ENCODE data around the gene MFF.
"Not testable (repeated sequence)": the region's sequence is repeated elsewhere in the genome, so short reads cannot be mapped to it uniquely, and the experiment has no call there.

MFF gene

DNA sequence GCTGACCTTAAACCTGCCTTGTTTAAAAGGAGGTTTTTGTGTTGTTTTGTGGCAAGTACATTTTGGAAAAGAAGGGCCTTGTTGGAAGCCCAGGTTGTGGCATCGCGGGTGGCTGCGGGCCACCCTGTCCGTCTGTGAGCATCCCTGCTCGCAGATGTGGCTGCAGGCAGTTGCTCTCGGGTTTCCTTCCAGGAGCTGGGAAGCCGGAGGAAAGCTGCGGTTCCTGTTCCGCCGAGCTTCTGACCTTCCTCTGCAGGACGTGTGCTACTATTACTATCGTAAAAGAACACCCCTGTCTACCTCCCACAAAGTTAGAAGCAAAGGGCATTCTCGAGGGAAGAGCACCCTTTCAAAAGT is 766 bp downstream of the MFF start:
- FAIRE-seq, result no peak
- DNase-seq (ENCODE audit: extremely low spot score, insufficient read length, low read depth), result no peak

DNA sequence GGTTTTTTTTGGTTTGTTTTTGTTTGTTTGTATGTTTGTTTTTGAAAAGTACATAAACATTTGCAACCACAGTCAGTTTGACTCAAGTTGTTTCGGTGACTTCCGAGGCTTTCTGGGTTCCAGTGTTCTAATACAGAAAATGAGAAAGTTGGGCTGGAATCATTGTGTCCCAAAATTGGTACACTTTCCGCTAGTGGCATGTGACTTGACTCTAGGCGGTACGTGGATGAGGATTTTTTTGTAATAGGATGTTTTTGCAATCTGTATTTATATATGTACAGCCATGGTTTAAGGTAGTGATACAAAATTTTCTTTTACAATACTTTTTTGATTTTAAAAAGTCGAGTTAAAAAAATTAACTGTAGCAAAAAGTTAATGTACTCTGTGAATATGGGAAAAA is 1.7 kb downstream of the MFF start:
- FAIRE-seq (no peak), DNase-seq (ENCODE audit: extremely low spot score, insufficient read length, low read depth) (no peak)

DNA sequence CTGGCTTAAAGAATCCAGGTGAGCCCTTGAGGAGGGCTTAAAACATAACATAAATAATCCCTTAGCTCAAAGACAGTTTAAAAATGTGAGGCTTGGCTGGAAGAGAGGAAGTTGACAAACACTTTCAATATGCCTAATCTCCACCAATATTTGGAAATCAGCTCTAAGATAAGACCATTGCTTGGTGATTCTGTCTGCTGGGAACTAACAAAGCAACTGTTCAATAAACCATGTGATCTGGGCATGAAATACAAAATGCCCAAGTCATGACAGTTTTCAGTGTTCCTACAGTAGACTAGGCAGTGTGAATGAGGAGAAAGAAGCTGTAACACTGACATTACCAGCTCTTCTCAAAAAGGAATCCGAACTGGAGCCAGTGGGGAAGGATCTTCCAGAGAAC is 10.7 kb downstream of the MFF start:
- FAIRE-seq, result no peak
- DNase-seq (ENCODE audit: extremely low spot score, insufficient read length, low read depth), result no peak

DNA sequence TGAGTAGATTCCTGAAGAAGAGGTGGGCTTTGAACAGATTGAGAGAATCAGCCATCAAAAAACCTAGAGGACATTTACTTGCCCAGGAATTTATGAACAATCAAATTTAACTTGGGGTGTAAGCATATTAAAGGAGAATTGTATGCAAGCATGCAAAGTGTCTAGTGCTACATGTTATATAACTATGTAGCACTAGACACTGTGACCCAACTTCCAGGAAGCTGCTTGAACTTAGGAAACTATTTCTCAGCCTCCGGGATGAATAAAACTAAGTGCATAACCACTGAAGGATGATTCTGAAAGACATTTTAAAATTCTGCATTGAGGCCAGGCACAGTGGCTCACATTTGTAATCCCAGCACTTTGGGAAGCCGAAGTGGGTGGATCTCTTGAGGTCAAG is 12.4 kb downstream of the MFF start:
- no peak for FAIRE-seq
- DNase-seq (ENCODE audit: extremely low spot score, insufficient read length, low read depth), result no peak

DNA sequence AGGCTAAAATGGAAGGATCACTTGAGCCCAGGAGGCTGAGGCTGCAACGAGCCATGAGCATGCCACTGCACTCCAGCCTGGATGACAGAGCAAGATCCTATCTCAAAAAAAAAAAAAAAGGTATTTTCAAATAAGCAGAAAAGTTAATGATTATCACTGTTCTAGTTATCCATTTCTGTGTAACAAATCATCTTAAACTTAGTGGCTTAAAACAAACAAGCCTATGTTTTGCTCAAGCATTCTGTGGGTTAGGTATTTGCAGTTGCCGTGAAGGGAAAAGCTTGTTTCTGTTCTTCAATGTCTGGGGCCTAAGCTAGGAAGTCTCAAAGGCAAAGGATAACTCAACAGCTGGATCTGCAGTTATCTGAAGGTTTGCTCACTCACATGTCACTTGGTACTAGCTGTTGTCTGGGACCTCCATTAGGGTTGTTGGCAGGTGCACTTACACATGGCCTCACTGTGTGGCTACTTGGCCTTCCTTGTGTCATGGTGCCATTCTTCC is 14.1 kb downstream of the MFF start:
- FAIRE-seq, result no peak

DNA sequence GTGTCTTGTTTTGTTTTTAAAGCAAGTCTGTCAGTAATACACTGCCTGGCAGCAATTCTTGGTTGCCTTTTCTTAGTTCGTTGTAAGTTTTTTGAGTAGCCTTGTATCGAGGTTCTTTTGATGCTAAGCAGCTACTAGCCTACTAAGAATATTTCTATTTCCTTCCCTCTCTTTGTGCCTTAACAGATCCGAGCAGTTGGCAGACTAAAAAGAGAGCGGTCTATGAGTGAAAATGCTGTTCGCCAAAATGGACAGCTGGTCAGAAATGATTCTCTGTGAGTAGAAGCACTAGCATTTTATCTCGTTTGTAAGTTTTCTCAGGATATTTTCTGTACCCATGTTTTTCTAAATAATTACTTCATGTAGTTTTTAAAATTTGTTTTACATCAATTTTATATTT is 15.1 kb downstream of the MFF start:
- DNase-seq (ENCODE audit: extremely low spot score, insufficient read length, low read depth), result no peak
- FAIRE-seq, result peak; percentile 35

More for the DNA sequence above, 14.1 kb downstream of the MFF start:
- DNase-seq (ENCODE audit: extremely low spot score, insufficient read length, low read depth), result no peak

DNA sequence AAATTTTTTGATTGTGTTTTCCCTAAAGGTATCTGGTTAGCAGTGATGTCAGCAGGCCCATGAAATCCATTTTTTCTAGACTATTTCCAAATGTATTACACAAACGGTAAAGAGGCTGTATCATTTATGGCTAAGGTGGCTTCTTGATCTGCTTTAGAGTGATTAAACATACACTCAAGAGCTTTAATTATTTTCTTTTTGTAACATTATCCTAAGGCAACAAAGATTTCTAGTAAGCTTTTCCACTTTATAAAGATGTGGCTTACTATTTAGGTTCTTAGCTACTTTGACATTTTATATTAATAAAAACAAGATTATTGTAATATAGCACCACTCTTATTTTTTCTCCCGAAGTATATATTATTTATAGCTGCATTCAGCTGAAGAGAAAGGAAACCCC is 16.5 kb downstream of the MFF start:
- FAIRE-seq (no peak), DNase-seq (ENCODE audit: extremely low spot score, insufficient read length, low read depth) (no peak)

DNA sequence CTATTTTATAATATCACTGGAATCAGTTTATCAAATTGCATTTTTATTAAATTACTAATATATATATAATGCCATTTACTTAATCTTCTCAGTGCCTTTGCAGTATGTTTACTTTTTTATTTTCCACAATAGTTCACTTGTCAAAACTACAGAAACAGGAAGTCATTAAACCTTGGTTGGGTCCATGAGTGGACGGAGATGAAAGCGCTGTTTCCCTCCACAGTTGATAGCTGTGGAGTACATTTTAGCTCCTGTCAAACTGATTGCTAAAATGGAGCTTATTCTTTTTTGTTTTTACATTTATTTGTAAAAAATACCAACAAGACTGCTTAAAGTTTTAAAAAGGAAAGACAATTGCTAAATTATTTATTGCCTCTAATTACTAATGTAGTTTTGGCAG is 19.2 kb downstream of the MFF start:
- DNase-seq (ENCODE audit: extremely low spot score, insufficient read length, low read depth) (no peak), FAIRE-seq (no peak)

DNA sequence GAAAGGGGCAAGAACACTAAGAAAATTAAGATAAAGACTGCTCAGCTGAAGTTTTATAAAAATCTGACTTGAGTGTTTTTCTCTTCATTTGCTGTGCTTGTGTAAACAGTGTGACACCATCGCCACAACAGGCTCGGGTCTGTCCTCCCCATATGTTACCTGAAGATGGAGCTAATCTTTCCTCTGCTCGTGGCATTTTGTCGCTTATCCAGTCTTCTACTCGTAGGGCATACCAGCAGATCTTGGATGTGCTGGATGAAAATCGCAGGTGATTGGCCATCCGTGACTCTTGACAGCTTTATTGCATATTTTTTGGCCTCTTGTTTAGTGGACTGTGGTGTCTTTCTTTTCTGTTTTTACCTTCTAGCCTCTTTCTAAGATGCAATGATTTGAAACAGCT is 22.1 kb downstream of the MFF start:
- no peak for FAIRE-seq

DNA sequence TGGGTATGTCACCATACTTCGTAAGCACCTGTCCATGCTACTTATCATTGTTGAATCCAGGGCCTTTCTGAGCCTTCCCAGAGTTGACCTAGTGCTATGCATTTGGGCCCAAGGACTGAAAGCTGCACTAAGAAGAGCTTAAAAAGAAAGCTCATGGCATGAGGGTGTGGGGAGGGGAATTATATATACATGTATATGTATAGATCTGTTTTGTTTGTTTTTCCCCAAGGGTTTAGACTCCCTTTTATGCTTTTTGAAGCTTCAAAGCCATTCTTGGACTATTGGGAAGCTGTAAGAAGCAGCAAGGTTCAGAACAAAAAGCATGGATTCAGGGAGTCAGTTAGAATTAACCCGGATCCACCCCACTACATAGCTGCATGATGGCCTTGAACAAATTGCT is 23.3 kb downstream of the MFF start:
- FAIRE-seq (no peak), DNase-seq (ENCODE audit: extremely low spot score, insufficient read length, low read depth) (no peak)

More for the DNA sequence above, 22.1 kb downstream of the MFF start:
- no peak for DNase-seq (ENCODE audit: extremely low spot score, insufficient read length, low read depth)

DNA sequence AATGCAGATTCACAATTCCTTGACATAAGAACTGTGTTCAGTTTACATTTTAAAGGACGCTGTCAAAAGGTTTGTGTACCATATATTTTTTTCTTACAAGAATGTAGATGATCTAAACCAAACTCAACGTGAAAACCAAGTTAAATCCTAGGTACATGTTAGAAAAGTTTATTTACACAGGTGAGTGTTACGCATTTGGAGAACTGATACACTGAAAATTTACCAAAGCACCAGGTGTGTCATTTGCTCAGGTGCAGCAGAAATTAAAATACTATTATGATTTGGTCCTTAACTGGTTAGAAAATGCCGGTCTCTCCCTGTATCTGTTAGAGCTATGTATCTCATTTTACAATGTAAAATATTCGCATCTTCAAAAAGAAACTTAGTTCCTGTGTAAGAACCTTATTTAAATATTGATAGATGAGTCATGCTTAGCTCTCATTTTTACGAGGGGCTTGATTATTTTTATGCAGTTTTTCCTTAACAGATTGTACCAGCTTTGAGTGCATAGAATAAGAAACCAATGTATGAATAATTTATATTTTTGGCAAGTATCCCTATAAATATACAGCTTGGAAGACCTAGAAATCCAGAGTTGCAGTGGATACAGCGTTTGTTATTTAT is 25.1 kb downstream of the MFF start:
- FAIRE-seq (no peak), DNase-seq (ENCODE audit: extremely low spot score, insufficient read length, low read depth) (no peak)

DNA sequence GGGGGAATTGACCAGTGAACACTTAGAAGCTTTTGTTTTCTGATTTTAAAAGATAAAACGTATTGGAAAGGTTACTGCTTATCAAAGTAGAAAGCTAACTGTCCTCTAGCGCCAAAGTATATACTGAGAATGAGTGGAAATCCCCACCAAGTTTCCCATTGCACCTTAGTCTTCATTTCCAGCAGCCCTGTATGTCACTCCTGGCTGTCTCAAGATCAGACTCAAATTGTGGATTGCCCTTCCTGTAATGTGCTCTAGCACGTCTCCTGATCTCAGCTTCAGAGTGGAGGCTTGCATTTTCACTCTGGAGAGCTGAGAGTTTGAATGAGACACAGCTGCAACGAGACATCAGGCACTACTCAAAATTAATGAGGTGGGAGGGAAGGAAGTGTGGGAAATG is 26.6 kb downstream of the MFF start:
- FAIRE-seq (peak; percentile 63), DNase-seq (ENCODE audit: extremely low spot score, insufficient read length, low read depth) (no peak)

DNA sequence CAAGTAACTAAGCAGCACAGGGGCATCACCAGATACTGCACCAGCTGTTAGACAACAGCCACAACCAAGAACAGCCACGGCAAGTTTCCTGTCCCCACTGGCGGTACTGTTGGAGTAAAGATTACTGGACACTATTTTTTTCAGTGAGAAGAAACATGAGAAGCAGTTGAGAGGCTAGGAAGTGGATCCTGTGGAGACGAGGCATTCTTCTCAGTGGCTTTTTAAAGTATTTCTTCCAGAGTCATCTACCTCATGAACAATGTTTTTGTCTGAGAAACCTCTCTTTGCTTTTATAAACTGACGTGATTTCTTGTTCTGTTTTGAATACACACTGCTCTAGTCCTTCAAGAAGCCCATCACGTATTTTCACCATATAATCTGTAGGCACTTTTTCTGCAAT is 35.3 kb downstream of the MFF start:
- DNase-seq (ENCODE audit: extremely low spot score, insufficient read length, low read depth) (no peak), FAIRE-seq (no peak)

DNA sequence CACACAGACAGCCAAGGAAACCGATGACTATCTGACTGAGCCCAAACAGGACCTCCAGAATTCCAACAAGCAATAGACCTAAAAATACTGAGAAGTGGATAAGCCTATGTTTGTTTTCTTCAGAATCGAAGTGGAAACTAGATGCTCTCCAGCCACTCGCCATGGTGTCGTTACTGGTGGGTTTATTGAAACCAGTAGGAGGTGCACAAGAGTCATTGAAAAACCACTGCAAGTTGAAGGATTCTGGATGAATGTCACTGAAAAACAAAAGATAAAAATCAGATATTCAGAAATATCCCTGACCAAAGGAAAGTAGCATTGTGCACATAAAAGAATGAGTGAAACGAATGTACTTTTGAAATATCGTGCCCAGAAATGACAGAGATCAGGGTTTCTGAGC is 38.7 kb downstream of the MFF start:
- DNase-seq (ENCODE audit: extremely low spot score, insufficient read length, low read depth), result no peak
- no peak for FAIRE-seq

DNA sequence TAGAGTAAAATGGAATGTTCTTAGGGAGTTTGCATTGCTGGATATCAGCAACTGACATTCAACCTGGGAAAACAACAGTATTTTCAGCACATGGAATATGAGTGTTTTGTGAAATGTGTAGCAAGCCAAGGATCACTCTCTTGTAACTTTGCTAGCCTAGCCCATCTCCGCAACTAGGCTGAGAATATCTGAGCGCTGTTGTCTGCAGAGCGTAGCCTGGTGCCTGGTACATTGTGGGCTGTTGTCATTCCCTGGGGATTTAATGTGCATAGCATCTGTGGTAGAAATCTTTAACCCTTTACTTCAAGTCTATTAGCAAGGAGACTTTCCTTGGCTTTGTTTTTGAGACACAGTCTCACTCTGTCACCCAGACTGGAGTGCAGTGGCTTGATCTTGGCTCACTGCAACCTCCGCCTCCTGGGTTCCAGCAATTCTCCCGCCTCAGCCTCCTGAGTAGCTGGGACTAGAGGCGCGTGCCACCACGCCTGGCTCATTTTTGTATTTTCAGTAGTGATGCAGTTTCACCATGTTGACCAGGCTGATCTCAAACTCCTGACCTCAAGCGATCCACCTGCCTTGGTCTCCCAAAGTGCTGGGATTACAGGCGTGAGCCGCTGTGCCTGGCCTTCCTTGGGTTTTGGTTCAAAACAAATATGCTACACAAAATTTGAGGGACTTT is 39.7 kb downstream of the MFF start:
- DNase-seq (ENCODE audit: extremely low spot score, insufficient read length, low read depth); FAIRE-seq: not testable (repeated sequence)

DNA sequence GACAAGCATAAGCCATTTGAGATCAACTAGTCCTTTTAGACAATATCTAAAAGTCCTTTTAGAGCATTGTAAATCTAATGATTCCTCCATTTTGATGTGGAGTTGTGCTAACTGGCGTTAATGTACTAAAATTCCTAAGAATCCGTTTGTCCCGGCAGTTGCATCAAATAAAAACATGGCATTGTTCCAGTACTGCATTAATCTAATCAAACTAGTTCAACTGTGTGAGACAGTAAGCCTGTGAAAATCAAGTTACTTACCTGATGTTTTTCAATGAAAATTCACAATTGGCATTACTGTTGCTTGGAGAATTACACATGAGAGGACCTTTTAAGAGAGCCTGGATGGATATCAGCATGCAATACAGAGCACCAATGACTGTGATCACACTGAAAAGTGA is 40.8 kb downstream of the MFF start:
- FAIRE-seq (no peak), DNase-seq (ENCODE audit: extremely low spot score, insufficient read length, low read depth) (no peak)

DNA sequence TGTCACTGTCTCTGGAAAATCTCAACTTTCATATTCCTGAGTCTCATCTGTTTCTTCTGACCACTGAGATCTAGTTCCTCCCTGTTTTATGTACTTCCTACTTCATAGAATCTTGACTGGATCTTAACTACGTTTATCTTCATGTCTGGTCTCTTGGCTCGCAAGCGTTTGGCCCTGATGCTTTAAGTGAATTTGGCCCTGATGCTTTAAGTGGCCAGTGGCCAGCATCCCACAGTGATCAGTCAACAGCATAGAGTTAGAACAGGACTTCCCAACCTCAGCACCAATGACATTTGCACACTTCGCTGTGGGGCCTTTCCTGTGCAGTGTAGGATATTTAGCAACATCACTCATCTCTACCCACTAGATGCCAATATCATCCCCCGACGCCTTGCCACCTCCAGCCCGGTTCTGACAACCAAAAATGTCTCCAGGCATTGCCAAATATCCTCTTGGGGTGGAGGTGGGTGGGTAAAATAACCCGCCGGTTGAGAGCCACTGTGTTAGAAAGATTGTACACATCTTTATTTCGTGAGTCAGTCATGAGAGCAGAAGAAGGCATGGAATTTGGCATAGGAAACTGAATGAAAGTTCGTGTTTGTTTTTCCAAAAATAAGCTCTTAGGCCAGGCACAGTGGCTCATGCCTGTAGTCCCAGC is 41.8 kb downstream of the MFF start:
- FAIRE-seq, result no peak
- DNase-seq (ENCODE audit: extremely low spot score, insufficient read length, low read depth), result no peak

DNA sequence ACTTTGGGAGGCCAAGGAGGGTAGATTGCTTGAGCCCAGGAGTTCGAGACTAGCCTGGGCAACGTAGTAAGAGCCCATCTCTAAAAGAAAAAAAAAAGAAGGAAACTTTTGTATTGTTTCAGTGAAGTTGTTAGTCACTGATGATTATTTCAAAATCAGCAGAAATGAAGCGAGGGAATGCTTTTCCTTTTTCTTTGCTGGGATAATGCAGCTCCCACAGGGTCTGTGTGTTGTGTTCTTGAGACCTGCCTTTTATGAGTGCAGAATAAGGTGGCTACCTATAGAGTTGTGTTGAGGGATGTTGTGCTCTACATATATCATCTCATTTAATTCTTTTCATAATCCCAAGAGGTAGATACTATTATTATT is 42.4 kb downstream of the MFF start:
- no peak for DNase-seq (ENCODE audit: extremely low spot score, insufficient read length, low read depth)
- FAIRE-seq, result no peak

DNA sequence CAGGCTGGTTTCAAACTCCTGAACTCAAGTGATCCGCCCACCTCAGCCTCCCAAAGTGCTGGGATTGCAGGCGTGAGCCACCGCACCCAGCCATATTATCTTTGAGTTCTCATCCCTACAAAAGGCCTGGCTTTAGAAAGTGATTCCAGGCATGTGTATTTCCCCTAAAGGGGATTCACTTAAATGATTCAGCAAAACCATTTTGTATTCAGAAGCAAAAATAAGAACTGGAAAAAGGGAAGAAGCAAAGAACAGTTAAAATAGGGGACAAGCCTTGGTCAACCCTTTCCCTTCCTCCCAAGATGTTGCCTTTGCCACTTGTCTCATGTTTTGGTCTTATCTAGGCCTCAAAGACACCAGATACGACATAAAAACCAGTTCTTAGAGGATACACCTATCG is 43.5 kb downstream of the MFF start:
- DNase-seq (ENCODE audit: extremely low spot score, insufficient read length, low read depth), result no peak
- FAIRE-seq, result no peak

DNA sequence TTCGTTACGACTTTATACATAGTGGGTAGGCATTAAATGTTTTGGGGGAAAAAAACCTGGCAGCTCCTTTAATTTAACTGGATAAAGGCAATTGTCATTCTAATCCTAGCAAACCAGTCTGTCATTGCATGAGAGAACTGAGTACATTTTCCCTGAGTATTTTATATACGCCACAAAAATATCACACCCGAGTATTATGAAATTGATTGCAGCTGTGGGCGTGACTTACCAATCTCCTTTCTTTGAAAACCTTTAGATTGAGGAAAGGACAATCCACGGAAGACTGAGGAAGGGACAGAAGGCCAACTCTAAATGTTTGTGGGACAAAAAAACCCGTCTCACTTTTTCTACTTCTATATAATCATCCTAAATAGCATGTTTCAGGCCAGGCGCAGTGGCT is 45.0 kb downstream of the MFF start:
- DNase-seq (ENCODE audit: extremely low spot score, insufficient read length, low read depth), result no peak
- FAIRE-seq, result no peak

DNA sequence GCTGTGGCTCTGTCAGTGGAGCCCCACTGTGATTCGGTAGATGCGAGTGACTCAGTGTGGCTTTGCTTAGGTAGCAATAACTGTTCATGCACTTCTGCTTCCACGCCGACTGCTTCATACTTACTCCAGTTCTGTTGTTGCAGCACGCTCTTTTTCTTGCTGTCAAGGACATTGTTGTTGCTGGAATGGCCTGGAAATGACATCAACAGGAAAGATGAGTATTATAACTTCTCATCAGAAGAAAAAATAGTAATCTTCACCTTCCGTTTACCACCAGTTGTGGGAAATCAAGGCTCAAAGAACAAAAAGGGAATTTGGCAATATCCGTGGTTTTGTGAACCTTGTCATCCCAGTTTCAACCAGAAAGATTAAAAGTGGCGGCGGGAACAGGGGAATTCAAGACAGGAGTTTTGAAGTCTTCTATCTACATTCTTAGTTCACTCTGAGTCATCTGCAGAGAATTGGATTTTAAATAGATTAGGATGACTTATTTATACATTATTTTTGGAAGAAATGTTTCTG is 45.8 kb downstream of the MFF start:
- FAIRE-seq, result no peak

More for the DNA sequence above, 45.8 kb downstream of the MFF start:
- DNase-seq (ENCODE audit: extremely low spot score, insufficient read length, low read depth), result no peak

Data from GM18507 (cell line).